Neural cell (in vitro differentiated cells): Measurements from ENCODE around the gene SIX2.

Experiments
- EZH2 ChIP-seq: fragments of 200-600, 300-800 bp; shearing (Covaris generic), sonication (generic); IDR thresholded peaks from 2 replicates; pipeline ENCODE4 v1.6.1; 2014; ENCODE audit warnings: antibody characterized with exemption, low read length, borderline replicate concordance, mild to moderate bottlenecking; ENCODE audit not compliant: insufficient read depth, poor library complexity, severe bottlenecking
- RAD21 ChIP-seq: fragments of 450-650 bp; conservative IDR thresholded peaks from 2 replicates; pipeline ENCODE4 v1.6.1; 2014; ENCODE audit warnings: antibody characterized with exemption, mild to moderate bottlenecking, moderate library complexity

- TF ChIP-seq RAD21 (no peak), EZH2 (no peak)
Observed at GRCh38 chr2:44967727-44968432, 41.4 kb downstream of the SIX2 start.
